Measurements from ENCODE around the gene HPCAL1. TPM values are rescaled to one million over a fixed set of nuclear protein-coding genes. Genes with fewer than 3 reads are reported as not detected.

HPCAL1 gene
- total RNA-seq, 1 donor from 2014 or later, result 77.1 TPM

- Mint-ChIP-seq H3K27ac (peak overlapping the region; percentile 92), H3K27me3 (no peaks in the 10 kb centered on the region)
These were observed 29.1 kb downstream of the HPCAL1 start for GRCh38 chr2:10331702-10332401.

DNA sequence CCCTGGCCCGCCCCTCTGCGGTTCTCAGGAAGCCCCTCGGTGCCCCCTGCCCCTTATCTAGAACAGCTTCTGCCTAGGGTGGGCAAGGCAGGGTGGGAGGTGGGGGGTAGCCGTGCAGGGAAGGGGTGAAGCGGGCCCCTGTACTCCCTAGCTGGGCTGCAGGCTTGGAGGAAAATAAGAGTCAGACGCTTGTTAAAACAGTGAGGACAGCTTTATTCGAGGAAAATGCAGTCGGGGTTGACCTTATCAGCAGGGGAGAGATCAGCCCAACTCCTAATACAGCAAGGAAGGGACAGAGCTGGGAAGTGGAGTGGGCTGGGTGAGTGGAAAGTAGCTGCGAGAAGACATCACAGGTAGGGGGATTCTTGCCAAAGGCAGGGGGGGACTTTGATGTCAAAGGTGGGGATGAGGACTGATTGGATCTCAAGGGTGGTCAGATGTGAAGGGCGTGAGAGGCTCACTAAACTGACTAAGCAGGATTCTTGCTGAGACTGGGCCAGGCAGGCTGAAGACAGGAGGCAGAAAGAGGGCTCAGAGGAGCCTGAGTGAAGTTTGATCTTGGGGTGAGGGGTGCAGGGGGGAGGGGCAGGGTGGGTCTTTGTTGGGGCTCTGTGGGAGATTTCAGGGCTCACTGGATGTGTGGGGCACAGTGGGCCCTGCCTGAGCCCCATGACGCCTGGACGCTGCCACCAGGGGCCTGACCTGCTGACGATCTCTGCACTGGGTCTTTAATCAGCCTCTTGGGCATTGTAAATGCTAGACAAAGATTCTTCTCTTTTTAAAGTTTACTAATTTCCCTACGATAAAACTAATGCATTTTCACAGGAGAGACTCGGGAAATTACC is 29.9 kb downstream of the HPCAL1 start:
- peaks cover 26% of the 10 kb centered on the region for H3K36me3 Mint-ChIP-seq (ENCODE audit: low read depth)
- intact Hi-C loops (cut with micrococcal nuclease), result loop anchor here (1.0 to 5.0 kb wide), 5 partner anchors 30 to 323 kb away; partner anchors contain the start of gene HPCAL1
- no peaks in the 10 kb centered on the region for H3K27me3 Mint-ChIP-seq
- no peaks in the 10 kb centered on the region for H3K9me3 Mint-ChIP-seq
- DNase-seq, result no peak
- H3K27ac Mint-ChIP-seq, result peak overlapping the region; percentile 92
- H3K4me3 Mint-ChIP-seq, result peak overlapping the region; percentile 95
- peaks cover 61% of the 10 kb centered on the region for H3K4me1 Mint-ChIP-seq

More at GRCh38 chr2:10331702-10332401, 29.1 kb downstream of the HPCAL1 start:
- no peaks in the 10 kb centered on the region for H3K9me3 Mint-ChIP-seq
- H3K4me3 Mint-ChIP-seq, result peak overlapping the region; percentile 95
- peaks cover 62% of the 10 kb centered on the region for H3K4me1 Mint-ChIP-seq
- peak; percentile 83 for DNase-seq
- intact Hi-C loops (cut with micrococcal nuclease), result loop anchor here (1.0 to 5.0 kb wide), 6 partner anchors 30 to 323 kb away; partner anchors contain the start of gene HPCAL1
- peaks cover 26% of the 10 kb centered on the region for H3K36me3 Mint-ChIP-seq (ENCODE audit: low read depth)

GRCh38 chr2:10333247-10333613 is 30.5 kb downstream of the HPCAL1 start:
- Mint-ChIP-seq H3K9me3 (no peaks in the 10 kb centered on the region), H3K27me3 (no peaks in the 10 kb centered on the region), H3K27ac (peak overlapping the region; percentile 92), H3K4me1 (peaks cover 60% of the 10 kb centered on the region), H3K4me3 (peak overlapping the region; percentile 95), H3K36me3 (ENCODE audit: low read depth) (peaks cover 26% of the 10 kb centered on the region)
- no peak for DNase-seq
- intact Hi-C loops (cut with micrococcal nuclease), result loop anchor here (2.0 to 5.0 kb wide), 2 partner anchors 49 to 54 kb away; no protein-coding TSS in a partner anchor

DNA sequence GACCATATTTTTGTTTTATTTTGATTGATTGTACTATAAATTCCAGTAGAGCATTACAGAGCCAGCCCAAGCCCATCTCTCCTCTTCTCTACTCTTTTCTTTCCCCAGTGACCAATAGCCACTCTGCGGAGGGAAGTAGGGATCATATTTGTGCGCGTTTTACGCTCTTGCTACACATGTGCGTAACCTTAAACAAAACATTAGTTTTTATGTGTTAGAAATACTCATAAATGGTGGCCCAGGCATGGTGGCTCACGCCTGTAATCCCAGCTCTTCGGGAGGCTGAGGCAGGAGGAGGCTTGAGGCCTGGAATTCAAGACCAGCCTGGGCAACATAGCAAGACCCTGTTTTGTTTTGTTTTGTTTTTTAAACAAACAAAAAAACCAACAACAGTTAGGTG is 31.3 kb downstream of the HPCAL1 start:
- DNase-seq, result no peak
- Mint-ChIP-seq H3K27ac (no peak overlapping the region), H3K4me1 (peaks cover 55% of the 10 kb centered on the region), H3K4me3 (no peak overlapping the region), H3K9me3 (no peaks in the 10 kb centered on the region), H3K27me3 (no peaks in the 10 kb centered on the region), H3K36me3 (ENCODE audit: low read depth) (peaks cover 28% of the 10 kb centered on the region)
- intact Hi-C loops (cut with micrococcal nuclease), result loop anchor here (2.0 to 5.0 kb wide), 2 partner anchors 48 to 55 kb away; no protein-coding TSS in a partner anchor

GRCh38 chr2:10335046-10335840 is 32.5 kb downstream of the HPCAL1 start:
- no peak for DNase-seq
- no peak overlapping the region for H3K27ac Mint-ChIP-seq
- no peaks in the 10 kb centered on the region for H3K27me3 Mint-ChIP-seq
- peaks cover 30% of the 10 kb centered on the region for H3K36me3 Mint-ChIP-seq (ENCODE audit: low read depth)
- intact Hi-C loops (cut with micrococcal nuclease), result no loop called here
- H3K9me3 Mint-ChIP-seq, result no peaks in the 10 kb centered on the region
- no peak overlapping the region for H3K4me3 Mint-ChIP-seq
- H3K4me1 Mint-ChIP-seq, result peaks cover 46% of the 10 kb centered on the region

- H3K27ac Mint-ChIP-seq, result no peak overlapping the region
- H3K27me3 Mint-ChIP-seq, result no peaks in the 10 kb centered on the region
- peaks cover 29% of the 10 kb centered on the region for H3K36me3 Mint-ChIP-seq (ENCODE audit: low read depth)
- no peak overlapping the region for H3K4me3 Mint-ChIP-seq
- no peak for DNase-seq
- H3K9me3 Mint-ChIP-seq, result no peaks in the 10 kb centered on the region
- intact Hi-C loops (cut with micrococcal nuclease), result no loop called here
- peaks cover 40% of the 10 kb centered on the region for H3K4me1 Mint-ChIP-seq
These were observed 33.6 kb downstream of the HPCAL1 start for GRCh38 chr2:10336283-10336682.

GRCh38 chr2:10337449-10338269 is 35.0 kb downstream of the HPCAL1 start:
- Mint-ChIP-seq H3K27me3 (no peaks in the 10 kb centered on the region), H3K4me1 (peaks cover 29% of the 10 kb centered on the region), H3K36me3 (ENCODE audit: low read depth) (peaks cover 24% of the 10 kb centered on the region), H3K27ac (no peak overlapping the region), H3K9me3 (no peaks in the 10 kb centered on the region), H3K4me3 (no peak overlapping the region)
- DNase-seq, result no peak
- intact Hi-C loops (cut with micrococcal nuclease), result no loop called here

DNA sequence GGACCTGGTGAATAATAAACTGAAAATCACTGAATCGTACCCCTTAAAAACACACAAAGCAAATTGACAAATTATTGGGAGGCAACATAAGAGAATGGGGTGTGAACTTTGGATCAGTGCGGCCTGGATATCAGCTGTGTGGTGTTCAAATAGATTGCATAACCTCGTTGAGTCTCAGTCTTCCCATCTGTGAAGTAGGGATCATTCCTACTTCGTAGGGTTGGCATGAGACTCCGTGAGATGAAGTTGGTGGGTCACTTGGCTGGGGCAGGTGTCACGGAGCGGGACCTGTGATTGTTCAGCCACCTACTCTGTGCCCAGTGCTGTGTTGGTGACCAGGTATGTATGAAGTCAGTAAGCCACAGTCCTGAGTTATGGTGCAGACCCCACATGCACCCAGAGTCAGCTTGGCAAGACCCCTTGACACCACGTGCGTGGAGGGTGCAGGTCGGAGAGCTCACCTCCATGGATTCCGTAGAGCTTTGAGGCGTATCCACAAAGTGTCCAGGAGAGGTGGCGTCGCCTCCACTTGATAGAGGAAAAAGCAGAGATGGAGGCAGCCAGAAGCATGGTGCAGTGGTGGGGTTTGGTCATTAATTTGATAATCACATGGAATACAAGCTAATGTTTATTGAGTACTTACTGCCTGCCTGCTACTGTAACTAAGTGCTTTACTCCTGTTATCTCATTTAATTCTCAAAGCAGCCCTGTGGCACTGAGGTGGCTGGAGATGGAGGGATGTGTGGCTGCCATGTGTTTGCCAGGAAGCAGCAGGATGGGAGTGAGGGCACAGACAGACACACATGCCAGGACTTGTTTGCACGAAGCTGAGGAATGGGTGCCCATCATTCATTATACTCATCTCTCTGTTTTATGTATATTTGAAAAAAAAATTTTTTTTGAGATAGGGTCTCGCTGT is 35.8 kb downstream of the HPCAL1 start:
- Mint-ChIP-seq H3K4me1 (peaks cover 25% of the 10 kb centered on the region), H3K27ac (no peak overlapping the region), H3K27me3 (no peaks in the 10 kb centered on the region), H3K36me3 (ENCODE audit: low read depth) (peaks cover 23% of the 10 kb centered on the region), H3K9me3 (no peaks in the 10 kb centered on the region), H3K4me3 (no peak overlapping the region)
- no peak for DNase-seq
- intact Hi-C loops (cut with micrococcal nuclease), result no loop called here

- H3K27me3 Mint-ChIP-seq, result no peaks in the 10 kb centered on the region
- H3K9me3 Mint-ChIP-seq, result no peaks in the 10 kb centered on the region
- H3K27ac Mint-ChIP-seq, result no peak overlapping the region
- intact Hi-C loops (cut with micrococcal nuclease), result no loop called here
- no peak for DNase-seq
- H3K36me3 Mint-ChIP-seq (ENCODE audit: low read depth), result peaks cover 15% of the 10 kb centered on the region
- no peak overlapping the region for H3K4me3 Mint-ChIP-seq
- H3K4me1 Mint-ChIP-seq, result peaks cover 33% of the 10 kb centered on the region
These were observed 37.2 kb downstream of the HPCAL1 start for GRCh38 chr2:10339647-10340592.

DNA sequence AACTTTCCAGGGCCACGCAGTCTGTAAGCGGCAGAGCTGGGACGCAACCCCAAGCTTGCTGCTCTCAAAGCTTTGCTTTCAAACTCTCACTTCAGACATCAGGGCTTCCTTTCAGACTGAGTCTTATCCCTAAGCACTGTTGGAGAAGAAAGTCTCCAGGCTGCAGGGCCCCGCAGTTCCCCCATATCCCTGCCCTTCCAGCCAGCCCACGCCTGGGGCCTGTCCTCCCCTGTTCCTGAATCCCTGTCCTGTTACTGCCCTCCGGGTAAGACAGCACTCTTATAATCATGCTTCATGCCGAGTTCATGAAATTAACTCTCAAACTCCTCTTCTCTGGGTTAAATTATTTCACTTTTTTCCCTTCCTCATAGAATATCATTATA is 37.9 kb downstream of the HPCAL1 start:
- H3K27ac Mint-ChIP-seq, result no peak overlapping the region
- H3K4me1 Mint-ChIP-seq, result peaks cover 35% of the 10 kb centered on the region
- DNase-seq, result no peak
- no peaks in the 10 kb centered on the region for H3K9me3 Mint-ChIP-seq
- intact Hi-C loops (cut with micrococcal nuclease), result no loop called here
- H3K4me3 Mint-ChIP-seq, result no peak overlapping the region
- peaks cover 10% of the 10 kb centered on the region for H3K36me3 Mint-ChIP-seq (ENCODE audit: low read depth)
- no peaks in the 10 kb centered on the region for H3K27me3 Mint-ChIP-seq

DNA sequence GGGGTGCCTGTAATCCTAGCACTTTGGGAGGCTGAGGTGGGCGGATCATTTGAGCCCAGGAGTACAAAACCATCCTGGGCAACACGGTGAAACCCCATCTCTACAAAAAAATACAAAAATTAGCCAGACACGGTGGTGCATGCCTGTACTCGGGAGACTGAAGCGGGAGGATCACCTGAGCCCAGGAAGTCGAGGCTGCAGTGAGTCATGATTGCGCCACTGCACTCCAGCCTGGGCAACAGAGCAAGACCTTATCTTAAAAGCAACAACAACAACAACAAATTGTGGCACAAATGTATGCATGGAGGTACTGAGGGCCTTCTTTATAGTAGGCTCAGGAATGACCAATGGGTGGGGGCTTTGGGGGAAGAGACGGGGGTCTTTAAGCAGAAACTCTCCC is 38.5 kb downstream of the HPCAL1 start:
- no peaks in the 10 kb centered on the region for H3K9me3 Mint-ChIP-seq
- H3K4me1 Mint-ChIP-seq, result peaks cover 38% of the 10 kb centered on the region
- peaks cover 7% of the 10 kb centered on the region for H3K36me3 Mint-ChIP-seq (ENCODE audit: low read depth)
- no peak overlapping the region for H3K4me3 Mint-ChIP-seq
- no peaks in the 10 kb centered on the region for H3K27me3 Mint-ChIP-seq
- intact Hi-C loops (cut with micrococcal nuclease), result no loop called here
- no peak overlapping the region for H3K27ac Mint-ChIP-seq
- DNase-seq, result no peak

Data from activated CD4-positive, alpha-beta T cell treated with anti-CD3 and anti-CD28 coated beads, Interleukin-2, amount 10 ng/mL, durations not matched to agents 24 days and 14 days (primary cell).